Stimulated activated CD8-positive, alpha-beta memory T cell treated with anti-CD3 and anti-CD28 coated beads, Interleukin-12 subunit alpha, Interleukin-12 subunit beta, amount 100 ng/mL, for 24 hours (primary cell): ENCODE measurements around the gene SPIN1.

ENCODE experiments used
- DNase-seq: peaks from one replicate; pipeline ENCODE4 v3.0.0-alpha.2; 2020; ENCODE audit errors: extremely low read depth

SPIN1 gene

DNA sequence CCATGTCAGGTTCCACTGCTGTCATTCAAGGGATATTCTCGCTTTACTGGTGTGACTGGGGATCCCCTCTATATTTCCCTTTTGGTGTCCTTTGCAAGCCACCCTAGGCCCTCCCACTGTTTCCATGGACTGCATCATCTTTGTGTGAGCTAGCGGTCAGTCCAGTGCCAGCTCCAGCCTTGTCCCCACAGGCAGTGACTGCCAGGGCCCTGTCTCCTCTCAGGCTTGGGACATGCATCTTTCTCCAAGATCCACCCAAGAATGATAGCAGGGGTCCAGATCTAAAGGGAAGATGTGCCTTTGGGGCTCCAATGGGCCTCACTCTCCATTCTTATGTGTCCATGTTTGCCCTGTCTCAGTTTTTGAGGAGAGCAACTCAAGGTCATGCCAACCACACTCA, 109.0 kb downstream of the SPIN1 start:
- no peak for DNase-seq

DNA sequence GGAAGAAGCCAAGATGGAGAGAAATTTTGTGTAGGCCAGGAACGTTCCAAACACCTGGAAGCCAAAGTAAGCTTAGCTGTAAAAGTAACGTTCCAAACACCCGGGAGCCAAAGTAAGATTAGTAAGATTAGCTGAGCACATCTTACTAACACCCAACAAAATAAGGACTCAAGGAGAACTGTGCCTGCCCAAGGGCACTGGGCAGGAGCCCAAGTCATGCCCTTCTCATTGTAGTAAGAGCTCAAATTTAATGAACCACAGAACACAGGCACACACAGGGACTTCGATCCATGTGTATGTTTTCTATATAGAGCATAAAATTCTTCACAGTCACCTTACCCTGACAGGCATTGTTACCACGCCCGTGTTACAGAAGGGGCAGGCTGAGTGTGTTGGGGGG, 110.6 kb downstream of the SPIN1 start:
- no peak for DNase-seq

DNA sequence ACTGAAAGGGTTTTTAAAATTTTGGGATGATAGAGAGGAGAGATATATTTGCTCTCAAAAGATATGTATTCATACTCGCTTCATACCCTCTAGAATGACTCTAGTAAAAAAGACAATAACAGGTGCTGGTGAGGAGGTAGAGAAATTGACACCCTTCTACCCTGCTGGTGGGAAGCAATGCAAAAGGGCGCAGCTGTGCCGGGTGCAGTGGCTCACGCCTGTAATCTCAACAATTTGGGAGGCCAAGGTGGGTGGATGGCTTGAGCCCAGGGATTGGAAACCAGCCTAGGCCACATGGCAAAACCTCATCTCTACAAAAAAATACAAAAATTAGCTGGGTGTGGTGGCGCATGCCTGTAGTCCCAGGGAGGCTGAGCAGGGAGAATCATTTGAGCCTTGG, 112.8 kb downstream of the SPIN1 start:
- no peak for DNase-seq

DNA sequence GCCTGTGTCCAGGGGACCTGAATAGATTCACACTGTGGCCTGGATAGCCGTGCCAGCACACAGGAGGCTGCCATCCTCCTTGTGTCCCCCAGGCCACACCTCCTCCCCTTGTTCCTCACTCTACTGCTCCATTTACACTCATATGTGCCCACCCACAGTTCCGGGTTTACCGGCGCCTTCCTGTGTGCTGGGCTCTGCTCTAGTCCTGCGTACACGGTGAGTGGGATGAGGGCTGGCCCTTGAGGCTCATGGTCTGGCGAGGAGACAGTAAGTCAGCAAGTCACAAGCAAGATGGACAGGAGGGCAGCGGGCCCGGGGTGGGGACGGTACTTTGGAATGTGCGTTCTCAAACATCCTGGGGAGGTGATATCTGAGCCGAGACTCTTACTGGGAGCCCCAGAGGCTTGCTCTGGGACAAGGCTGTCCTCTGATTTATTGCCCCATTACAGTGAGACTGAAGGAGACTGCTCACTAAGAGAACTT, 114.3 kb downstream of the SPIN1 start:
- DNase-seq: no peak

- DNase-seq: no peak
Measured at GRCh38 chr9:88503081-88503844, 115.0 kb downstream of the SPIN1 start.

- no peak for DNase-seq
Measured at GRCh38 chr9:88503845-88504764, 115.9 kb downstream of the SPIN1 start.

DNA sequence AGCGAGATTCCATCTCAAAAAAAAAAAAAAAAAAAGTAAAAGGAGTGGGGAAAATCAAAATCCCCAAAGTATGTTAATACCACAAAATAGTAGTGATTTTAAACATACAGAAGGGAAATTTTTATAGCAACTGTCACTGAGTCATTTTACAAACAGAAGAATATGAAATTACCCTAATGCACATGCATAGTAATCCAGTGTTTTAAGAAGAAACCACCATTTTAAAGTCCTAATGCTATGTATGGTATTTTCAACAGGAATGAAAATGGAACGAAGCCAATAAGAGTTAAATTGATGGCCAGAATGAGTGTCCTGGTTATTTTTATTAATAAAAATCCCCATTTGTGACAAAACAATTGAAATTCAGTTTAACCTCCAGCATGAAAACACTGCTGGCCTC, 120.1 kb downstream of the SPIN1 start:
- DNase-seq: no peak

- DNase-seq: no peak
Measured at GRCh38 chr9:88511906-88512305, 123.7 kb downstream of the SPIN1 start.

DNA sequence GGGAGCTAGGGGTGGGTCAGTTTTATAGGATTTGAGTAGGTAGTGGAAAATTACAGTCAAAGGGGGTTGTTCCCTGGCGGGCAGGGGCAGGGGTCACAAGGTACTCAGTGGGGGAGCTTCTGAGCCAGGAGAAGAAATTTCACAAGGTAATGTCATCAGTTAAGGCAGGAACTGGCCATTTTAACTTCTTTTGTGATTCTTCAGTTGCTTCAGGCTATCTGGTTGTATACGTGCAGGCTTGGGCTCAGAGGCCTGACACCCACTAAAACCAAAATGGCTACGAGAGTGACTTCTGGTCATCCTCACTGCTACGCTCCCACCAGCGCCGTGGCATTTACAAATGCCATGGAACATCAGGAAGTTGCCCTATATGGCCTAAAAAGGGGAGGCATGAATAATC, 126.0 kb downstream of the SPIN1 start:
- no peak for DNase-seq

DNA sequence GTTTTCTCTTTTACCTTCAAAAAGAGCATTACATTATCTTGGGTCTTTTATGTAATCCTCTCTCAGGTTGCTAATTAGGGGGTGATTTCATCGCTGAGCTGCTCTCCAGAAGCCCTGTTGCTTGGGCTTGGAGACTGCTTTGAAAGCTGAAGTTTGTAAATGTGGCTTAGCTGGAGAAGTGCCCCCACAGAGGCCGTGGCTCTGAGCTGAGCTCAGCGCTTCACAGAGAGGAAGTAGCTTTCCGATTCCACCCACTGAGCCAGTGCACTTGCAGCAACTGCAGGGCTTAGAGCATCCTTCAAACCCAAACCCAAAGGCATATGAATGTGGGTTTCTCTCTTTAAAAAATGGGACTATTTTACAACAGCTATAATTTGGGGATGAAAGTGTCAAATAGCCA, 133.1 kb downstream of the SPIN1 start:
- DNase-seq: no peak

- no peak for DNase-seq
Measured at GRCh38 chr9:88522360-88522759, 134.1 kb downstream of the SPIN1 start.

DNA sequence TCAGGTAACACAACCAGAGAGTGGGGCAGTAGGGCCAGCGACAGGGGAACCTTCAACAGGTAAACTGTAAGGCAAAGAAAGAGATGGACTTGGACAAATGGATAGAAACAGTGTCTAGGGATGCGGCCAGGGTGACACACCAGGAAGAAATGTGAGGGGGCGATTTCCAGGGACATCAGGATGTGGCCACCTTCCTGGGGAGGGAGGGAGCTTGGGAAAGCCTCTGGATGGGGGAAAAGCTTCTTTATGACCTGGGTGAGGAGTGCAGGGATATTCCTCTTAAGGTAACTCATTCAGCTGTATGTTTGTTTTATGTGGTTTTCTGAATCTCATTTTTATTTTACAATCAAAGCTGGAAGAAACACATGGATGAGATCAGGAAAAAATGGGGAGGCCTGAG, 134.8 kb downstream of the SPIN1 start:
- no peak for DNase-seq

DNA sequence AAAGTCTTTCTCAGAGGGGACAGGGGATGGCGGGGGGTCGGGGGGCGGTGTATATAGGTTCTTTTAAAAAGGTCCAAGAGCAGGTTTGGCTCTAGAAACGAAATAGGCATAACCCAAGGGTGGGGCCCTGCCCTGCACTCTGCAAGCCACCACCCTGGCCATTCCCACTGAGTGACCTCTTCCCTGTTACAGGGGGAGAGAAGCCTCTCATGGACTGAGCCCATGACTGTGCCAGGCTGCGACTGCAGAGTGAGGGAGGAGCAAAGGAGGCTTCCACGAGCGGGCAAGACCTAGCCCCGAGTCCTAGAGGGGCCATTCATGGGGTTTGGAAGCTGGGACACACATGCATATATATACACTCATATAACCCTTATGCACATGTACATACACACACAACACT, 136.7 kb downstream of the SPIN1 start:
- no peak for DNase-seq

DNA sequence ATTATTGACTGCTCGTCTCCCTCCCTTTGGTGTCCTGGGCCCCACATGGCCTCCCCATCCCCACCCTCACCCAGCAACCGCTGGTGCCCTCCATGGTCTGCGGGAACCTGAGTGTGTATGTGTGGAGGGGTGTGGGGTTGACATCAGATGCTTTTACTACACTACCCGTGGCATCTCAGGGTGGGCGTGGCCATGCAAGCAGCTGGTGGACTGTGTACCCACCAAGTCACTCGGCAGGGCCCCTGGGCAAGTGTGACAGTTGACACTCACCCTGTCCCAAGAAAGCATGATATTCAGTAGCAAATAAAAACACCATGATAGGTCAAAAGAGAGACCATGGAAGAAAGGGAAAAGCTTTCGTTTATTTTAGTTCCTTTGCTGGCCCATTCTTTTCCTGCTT, 139.4 kb downstream of the SPIN1 start:
- no peak for DNase-seq
